HEK293 (cell line): ENCODE measurements around the gene CCSER1.

ENCODE experiments used
- CTCF ChIA-PET: fragments of 350-600 bp; formaldehyde crosslinking; extraction: SDS; loops from one replicate; lab custom pipeline; 2021; ENCODE audit warnings: antibody characterized with exemption; lab: Yijun Ruan, JAX
- POLR2A ChIA-PET: fragments of 300-600 bp; formaldehyde crosslinking; extraction: SDS; loops from one replicate; lab custom pipeline; 2020; ENCODE audit warnings: antibody characterized with exemption, inconsistent platforms; lab: Yijun Ruan, JAX
- H3K27ac ChIP-seq: fragments of 200-500 bp; sonication (Bioruptor generic); 2 replicates; pipeline ENCODE4 v1.5.1; 2014; ENCODE audit warnings: low read depth, low read length, control low read depth, inconsistent platforms; ENCODE audit errors: extremely low read depth
- H3K36me3 ChIP-seq, 2 experiments: fragments of 200-500 bp in 1 of 2; sonication (Bioruptor generic) in 1 of 2; 1 replicate in 1 of 2; 2 replicates in 1 of 2; pipeline ENCODE4 v1.5.1; 2014 to 2017; ENCODE audit warnings: inconsistent platforms in 2 of 2, low read length in 2 of 2; ENCODE audit not compliant: control insufficient read depth in 2 of 2, insufficient read depth in 1 of 2
- H3K4me1 ChIP-seq: fragments of 200-500 bp; sonication (Bioruptor generic); 2 replicates; pipeline ENCODE4 v1.5.1; 2014; ENCODE audit warnings: mild to moderate bottlenecking, low read length, inconsistent platforms; ENCODE audit not compliant: control insufficient read depth, insufficient read depth
- H3K4me3 ChIP-seq: 2 replicates; pipeline ENCODE4 v1.5.1; 2011; ENCODE audit warnings: low read depth, mild to moderate bottlenecking, control low read depth, low read length, moderate library complexity
- H3K9me3 ChIP-seq: fragments of 200-500 bp; sonication (Bioruptor generic); 2 replicates; pipeline ENCODE4 v1.5.1; 2014; ENCODE audit warnings: low read depth, low read length, inconsistent platforms; ENCODE audit not compliant: control insufficient read depth, insufficient read depth
- GFI1B ChIP-seq: fragments of 450-650 bp; formaldehyde crosslinking; IDR thresholded peaks from 2 replicates; pipeline ENCODE4 v1.5.1; 2016; ENCODE audit warnings: missing biosample characterization, missing genetic modification characterization
- HOXA7 ChIP-seq: sonication (generic); formaldehyde crosslinking; IDR thresholded peaks from 2 replicates; pipeline ENCODE4 v1.8.1; 2022; ENCODE audit warnings: missing genetic modification reagents, borderline replicate concordance
- KLF1 ChIP-seq: fragments of 450-650 bp; formaldehyde crosslinking; IDR thresholded peaks from 2 replicates; pipeline ENCODE4 v1.5.1; 2016; ENCODE audit warnings: missing biosample characterization, missing genetic modification characterization
- MEIS1 ChIP-seq: sonication (generic); formaldehyde crosslinking; IDR thresholded peaks from 2 replicates; pipeline ENCODE4 v1.8.1; 2022; ENCODE audit warnings: missing genetic modification reagents, mild to moderate bottlenecking, borderline replicate concordance
- TRIM28 ChIP-seq: IDR thresholded peaks from 2 replicates; pipeline ENCODE4 v1.6.1; 2011; ENCODE audit warnings: low read length, control low read depth, borderline replicate concordance
- ZBTB44 ChIP-seq: fragments of 450-650 bp; IDR thresholded peaks from 2 replicates; pipeline ENCODE4 v1.5.1; 2018; ENCODE audit warnings: missing biosample characterization, mild to moderate bottlenecking, missing genetic modification characterization
- ZNF133 ChIP-seq: fragments of 450-650 bp; formaldehyde crosslinking; IDR thresholded peaks from 2 replicates; pipeline ENCODE4 v1.5.1; 2016; ENCODE audit warnings: missing biosample characterization, missing genetic modification characterization
- ZNF184 ChIP-seq: fragments of 450-650 bp; IDR thresholded peaks from 2 replicates; pipeline ENCODE4 v1.5.1; 2018; ENCODE audit warnings: missing biosample characterization, mild to moderate bottlenecking, missing genetic modification characterization
- ZNF248 ChIP-seq: fragments of 450-650 bp; formaldehyde crosslinking; IDR thresholded peaks from 2 replicates; pipeline ENCODE4 v1.5.1; 2017; ENCODE audit warnings: missing biosample characterization, missing genetic modification characterization
- ZNF280D ChIP-seq: fragments of 450-650 bp; formaldehyde crosslinking; IDR thresholded peaks from 2 replicates; pipeline ENCODE4 v1.5.1; 2016; ENCODE audit warnings: missing biosample characterization, missing genetic modification characterization
- ZNF350 ChIP-seq: fragments of 450-650 bp; formaldehyde crosslinking; IDR thresholded peaks from 2 replicates; pipeline ENCODE4 v1.5.0; 2017; ENCODE audit warnings: missing biosample characterization, mild to moderate bottlenecking, missing genetic modification characterization
- ZNF394 ChIP-seq: fragments of 450-650 bp; formaldehyde crosslinking; IDR thresholded peaks from 2 replicates; pipeline ENCODE4 v1.5.1; 2016; ENCODE audit warnings: missing biosample characterization, missing genetic modification characterization, mild to moderate bottlenecking, moderate library complexity, borderline replicate concordance
- ZNF513 ChIP-seq: fragments of 450-650 bp; IDR thresholded peaks from 2 replicates; pipeline ENCODE4 v1.5.1; 2018; ENCODE audit warnings: missing biosample characterization, missing genetic modification characterization
- ZNF561 ChIP-seq: fragments of 450-650 bp; IDR thresholded peaks from 2 replicates; pipeline ENCODE4 v1.5.1; 2018; ENCODE audit warnings: missing biosample characterization, missing genetic modification characterization, borderline replicate concordance
- ZNF580 ChIP-seq: fragments of 450-650 bp; formaldehyde crosslinking; IDR thresholded peaks from 2 replicates; pipeline ENCODE4 v1.5.1; 2016; ENCODE audit warnings: missing biosample characterization, missing genetic modification characterization
- ZNF624 ChIP-seq: fragments of 450-650 bp; formaldehyde crosslinking; IDR thresholded peaks from 2 replicates; pipeline ENCODE4 v1.5.1; 2017; ENCODE audit warnings: missing biosample characterization, missing genetic modification characterization
- ZNF658 ChIP-seq: fragments of 450-650 bp; formaldehyde crosslinking; IDR thresholded peaks from 2 replicates; pipeline ENCODE4; 2016; ENCODE audit warnings: missing biosample characterization, missing genetic modification characterization
- ZNF776 ChIP-seq: fragments of 450-650 bp; formaldehyde crosslinking; IDR thresholded peaks from 2 replicates; pipeline ENCODE4 v1.5.0; 2017; ENCODE audit warnings: missing biosample characterization, missing genetic modification characterization, borderline replicate concordance
- ZNF791 ChIP-seq: fragments of 450-650 bp; formaldehyde crosslinking; IDR thresholded peaks from 2 replicates; pipeline ENCODE4 v1.5.1; 2016; ENCODE audit warnings: missing biosample characterization, missing genetic modification characterization
- ZNF837 ChIP-seq: fragments of 450-650 bp; formaldehyde crosslinking; IDR thresholded peaks from 2 replicates; pipeline ENCODE4 v1.5.1; 2016; ENCODE audit warnings: missing biosample characterization, missing genetic modification characterization
- TF ChIP-seq, protein P1 (sequence below): fragments of 450-650 bp; formaldehyde crosslinking; IDR thresholded peaks from 2 replicates; pipeline ENCODE4 v1.5.1; 2016; ENCODE audit warnings: missing biosample characterization, missing genetic modification characterization, low read depth

CCSER1 gene

GRCh38 chr4:90254357-90254756 is 127.2 kb downstream of the CCSER1 start (continued):
- TF ChIP-seq, protein P1, sequence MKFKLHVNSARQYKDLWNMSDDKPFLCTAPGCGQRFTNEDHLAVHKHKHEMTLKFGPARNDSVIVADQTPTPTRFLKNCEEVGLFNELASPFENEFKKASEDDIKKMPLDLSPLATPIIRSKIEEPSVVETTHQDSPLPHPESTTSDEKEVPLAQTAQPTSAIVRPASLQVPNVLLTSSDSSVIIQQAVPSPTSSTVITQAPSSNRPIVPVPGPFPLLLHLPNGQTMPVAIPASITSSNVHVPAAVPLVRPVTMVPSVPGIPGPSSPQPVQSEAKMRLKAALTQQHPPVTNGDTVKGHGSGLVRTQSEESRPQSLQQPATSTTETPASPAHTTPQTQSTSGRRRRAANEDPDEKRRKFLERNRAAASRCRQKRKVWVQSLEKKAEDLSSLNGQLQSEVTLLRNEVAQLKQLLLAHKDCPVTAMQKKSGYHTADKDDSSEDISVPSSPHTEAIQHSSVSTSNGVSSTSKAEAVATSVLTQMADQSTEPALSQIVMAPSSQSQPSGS: no peak

GRCh38 chr4:90274175-90274574 is 147.0 kb downstream of the CCSER1 start:
- Histone ChIP-seq H3K4me1 (no peaks in the 10 kb centered on the region), H3K9me3 (no peaks in the 10 kb centered on the region), H3K27ac (no peak overlapping the region), H3K4me3 (no peak overlapping the region), H3K36me3 (no peaks in the 10 kb centered on the region)
- ChIA-PET CTCF (no interaction called here), POLR2A (no interaction called here)
- TF ChIP-seq ZNF791 (tag by site-specific recombination) (no peak), GFI1B (tag by site-specific recombination) (no peak), ZNF184 (no peak), ZNF624 (no peak)
- TF ChIP-seq, protein P1: no peak

DNA sequence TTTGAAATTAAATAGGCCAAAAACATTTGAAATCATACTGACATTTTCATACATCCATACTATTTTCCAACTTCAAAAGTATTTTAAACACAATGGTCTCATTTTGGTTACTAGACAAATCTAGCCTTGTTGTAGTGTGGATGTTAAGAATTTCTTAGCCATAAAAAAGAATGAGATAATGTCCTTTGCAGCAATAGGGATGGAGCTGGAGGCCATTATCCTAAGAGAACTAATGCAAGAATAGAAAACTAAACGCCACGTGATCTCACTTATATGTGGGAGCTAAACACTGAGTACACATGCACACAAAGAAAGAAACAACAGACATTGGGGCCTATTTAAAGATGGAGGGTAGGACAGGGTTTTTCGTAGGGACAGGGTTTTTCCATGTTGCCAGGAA is 153.8 kb downstream of the CCSER1 start:
- H3K27ac ChIP-seq: no peak overlapping the region

DNA sequence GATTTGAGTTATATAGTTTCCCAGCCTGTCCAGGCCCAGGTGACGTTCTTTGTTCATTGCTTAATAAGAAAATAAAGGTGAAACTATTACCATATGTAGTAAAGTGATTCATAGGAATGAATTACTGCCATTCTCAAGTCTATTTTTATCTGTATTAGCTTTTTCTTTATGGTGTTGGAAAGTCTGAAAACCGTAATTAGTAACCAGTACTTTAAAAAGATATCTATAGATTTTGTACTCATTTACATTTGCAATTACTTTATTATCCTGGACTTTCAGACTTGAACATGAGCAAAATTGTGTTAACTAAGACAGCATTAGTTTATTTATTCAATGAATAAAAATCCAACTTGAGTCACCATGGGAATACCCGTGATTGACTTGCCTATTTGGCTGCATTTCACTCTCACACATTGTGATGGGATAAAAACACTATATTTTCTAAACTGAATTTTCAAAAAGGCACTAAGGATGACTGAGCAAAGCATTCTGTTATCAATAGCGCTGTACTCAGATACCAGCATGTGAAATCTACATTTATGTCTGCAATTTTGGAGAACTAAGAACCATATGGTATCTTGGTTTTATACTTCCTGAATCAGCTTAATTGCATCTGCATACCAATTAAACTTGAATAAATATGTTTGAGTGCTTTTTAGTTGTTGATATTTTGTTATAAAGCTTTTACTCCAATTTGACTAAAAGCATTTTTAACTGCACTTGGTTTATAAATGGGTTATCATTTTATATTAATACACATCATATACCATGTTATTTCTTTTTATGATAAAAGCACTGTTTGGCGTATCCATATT is 154.6 kb downstream of the CCSER1 start:
- ChIA-PET POLR2A (no interaction called here), CTCF (no interaction called here)
- H3K27ac ChIP-seq: no peak overlapping the region
- no peaks in the 10 kb centered on the region for H3K4me1 ChIP-seq
- no peaks in the 10 kb centered on the region for H3K9me3 ChIP-seq
- no peaks in the 10 kb centered on the region for H3K36me3 ChIP-seq
- H3K4me3 ChIP-seq: no peak overlapping the region
- TF ChIP-seq ZNF776 (tag by site-specific recombination): no peak
- TF ChIP-seq MEIS1 (CRISPR knock-in tag): no peak
- TF ChIP-seq ZNF248 (tag by site-specific recombination): no peak
- TF ChIP-seq ZNF837: no peak
- TF ChIP-seq ZNF513 (tag by site-specific recombination): no peak
- TF ChIP-seq ZNF658 (tag by site-specific recombination): no peak
- TF ChIP-seq ZNF580 (tag by site-specific recombination): no peak
- TF ChIP-seq ZBTB44: no peak
- no peak for TF ChIP-seq ZNF394 (tag by site-specific recombination)
- TF ChIP-seq HOXA7 (CRISPR knock-in tag): no peak
- no peak for TF ChIP-seq TRIM28
- no peak for TF ChIP-seq ZNF133 (tag by site-specific recombination)
- no peak for TF ChIP-seq KLF1 (tag by site-specific recombination)
- TF ChIP-seq ZNF350 (tag by site-specific recombination): no peak
- TF ChIP-seq ZNF280D: no peak

More for the DNA sequence above, 153.8 kb downstream of the CCSER1 start:
- CTCF ChIA-PET: no interaction called here
- Histone ChIP-seq H3K4me3 (no peak overlapping the region), H3K4me1 (no peaks in the 10 kb centered on the region), H3K9me3 (no peaks in the 10 kb centered on the region), H3K36me3 (no peaks in the 10 kb centered on the region)
- POLR2A ChIA-PET: no interaction called here
- no peak for TF ChIP-seq ZNF561 (tag by site-specific recombination)
- TF ChIP-seq, all 188 proteins: peak for 0
